HG03442 (cell line): ENCODE measurements around the gene ATXN1.
A peak's percentile ranks its signal among the peaks of the same experiment; 100 is the strongest.

ENCODE experiments used
- ATAC-seq: cut with Tn5 transposase; IDR thresholded peaks from one replicate; pipeline ENCODE4 v1.9.1; 2021; ENCODE audit warnings: mild to moderate bottlenecking, moderate library complexity; ENCODE audit not compliant: unreplicated experiment

The ATXN1 gene

DNA sequence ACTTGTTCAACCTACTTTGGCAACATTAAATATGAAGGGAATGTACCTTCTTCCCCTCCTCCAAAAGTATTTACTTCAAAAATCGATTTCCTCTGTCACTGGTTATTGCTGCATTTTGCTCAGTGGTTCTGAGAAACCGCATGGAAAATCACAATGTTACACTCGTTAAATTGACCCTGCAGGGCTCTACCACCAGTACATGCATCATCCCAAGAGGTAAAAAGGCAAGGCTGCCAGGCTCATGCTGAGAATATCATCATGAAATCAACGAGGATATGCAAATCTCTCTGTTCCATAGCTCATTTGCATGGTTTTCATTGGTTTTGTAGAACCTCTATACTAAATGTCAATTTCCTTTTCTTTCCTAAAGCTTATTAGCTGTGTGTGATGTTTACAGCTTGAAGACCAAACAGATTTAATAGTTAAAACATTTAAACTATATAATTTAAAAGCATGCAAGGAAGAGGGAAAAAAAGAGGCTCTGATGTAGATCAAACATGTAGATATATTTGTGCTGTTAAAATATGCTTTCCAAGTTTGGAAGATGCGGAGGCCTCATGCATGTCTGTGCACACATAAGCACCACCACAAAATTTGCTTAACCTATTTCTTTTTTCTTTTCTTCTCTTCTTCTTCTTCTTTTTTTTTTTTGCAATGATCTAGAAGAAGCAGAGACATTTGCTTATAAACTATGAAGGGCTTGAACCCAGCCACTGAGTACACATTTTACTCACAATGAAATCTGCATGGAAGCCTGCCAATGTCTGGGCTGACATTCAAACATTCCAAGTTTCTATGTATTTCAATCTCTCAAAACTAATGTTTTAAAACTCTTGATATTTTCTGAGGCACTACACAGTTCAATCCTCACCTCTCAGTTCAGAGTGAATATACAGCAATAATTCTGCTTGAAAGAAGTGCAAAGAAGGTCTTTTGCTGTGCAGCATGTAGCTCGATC, 328.9 kb downstream of the ATXN1 start:
- ATAC-seq: peak; percentile 74

DNA sequence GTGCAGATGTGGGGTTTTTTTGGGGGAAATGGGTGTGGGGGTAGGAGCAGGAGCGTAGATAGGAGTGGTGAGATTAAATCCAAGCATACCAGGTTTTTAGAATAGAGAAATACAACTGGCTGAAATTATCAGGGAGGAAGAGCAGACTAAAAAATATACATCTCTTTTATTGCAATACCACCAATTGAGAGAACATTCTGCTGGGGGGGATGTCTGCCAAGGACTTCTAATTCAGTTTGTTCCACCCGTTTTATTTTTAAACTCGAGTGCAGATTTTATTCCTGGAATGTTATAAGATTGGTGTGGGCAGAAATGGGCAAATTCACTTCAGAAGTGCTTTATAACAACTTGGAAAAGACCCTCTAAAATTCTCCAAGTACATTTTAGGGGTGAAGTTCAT, 330.2 kb downstream of the ATXN1 start:
- no peak for ATAC-seq

DNA sequence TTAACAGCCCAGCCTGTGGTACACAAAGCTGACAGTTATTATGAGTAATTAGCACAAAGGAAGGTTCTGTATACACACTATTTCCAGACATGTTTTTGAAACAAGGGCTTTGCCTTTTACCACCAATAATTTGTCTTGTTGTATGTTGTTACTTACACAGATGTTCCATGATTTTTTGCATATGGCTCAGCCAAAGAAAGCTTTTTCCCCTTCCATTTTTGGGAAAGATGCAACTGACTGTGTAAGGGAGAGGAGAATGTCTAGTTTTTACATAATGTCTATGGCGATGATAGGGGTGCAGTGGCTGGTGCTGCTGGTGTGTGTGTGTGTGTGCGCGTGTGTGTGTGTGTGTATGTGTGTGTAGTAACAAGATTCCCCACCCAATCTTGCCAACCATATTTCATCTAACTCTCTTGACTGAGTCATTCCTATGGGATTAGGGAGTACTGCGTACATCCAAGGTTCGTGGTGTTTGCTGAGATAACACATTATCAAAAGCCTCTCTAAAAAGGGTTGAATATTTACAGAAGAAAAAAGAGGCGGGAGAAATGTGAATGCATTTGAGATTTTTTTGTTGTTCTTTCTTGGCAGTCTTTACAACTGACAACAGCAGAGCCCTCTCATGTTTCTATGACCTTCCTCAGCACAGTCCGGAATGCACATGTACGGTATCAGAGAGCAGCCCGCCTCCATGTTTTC, 330.7 kb downstream of the ATXN1 start:
- ATAC-seq: no peak

DNA sequence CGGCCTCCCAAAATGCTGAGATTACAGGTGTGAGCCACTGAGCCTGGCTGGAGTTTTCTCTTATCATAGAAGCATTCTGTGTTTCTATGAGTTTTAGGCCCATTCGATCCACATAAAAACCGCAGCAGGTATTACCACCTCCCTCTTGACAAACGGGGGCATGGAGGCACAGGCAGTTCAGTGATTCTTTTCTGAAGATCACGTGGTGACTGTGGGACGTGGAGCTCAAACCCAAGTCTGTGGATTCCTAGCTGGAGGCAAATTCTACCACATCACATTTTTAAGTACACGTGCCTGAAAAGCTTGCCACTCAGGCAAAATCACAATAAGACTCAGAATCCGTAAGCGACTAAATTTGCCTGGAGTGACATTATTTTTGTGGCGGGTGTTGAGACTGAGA, 331.6 kb downstream of the ATXN1 start:
- ATAC-seq: no peak

DNA sequence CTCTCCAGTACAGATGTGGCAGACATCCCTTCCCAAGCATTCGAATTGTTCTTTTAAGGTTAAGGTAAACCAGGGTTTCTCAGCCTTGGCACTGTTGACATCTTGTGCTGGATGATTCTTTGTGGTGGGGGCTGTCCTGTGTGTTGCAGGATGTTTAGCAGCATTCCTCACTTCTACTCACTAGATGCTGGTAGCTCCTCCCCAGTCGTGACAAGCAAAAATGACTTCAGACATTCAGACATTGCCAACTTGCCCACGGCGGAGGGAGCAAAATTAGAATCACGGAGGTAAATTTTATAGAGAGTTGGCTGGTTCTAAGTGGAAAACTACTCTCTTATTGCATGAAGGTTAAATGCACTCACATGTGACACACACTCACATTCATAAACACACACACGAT, 334.1 kb downstream of the ATXN1 start:
- no peak for ATAC-seq

DNA sequence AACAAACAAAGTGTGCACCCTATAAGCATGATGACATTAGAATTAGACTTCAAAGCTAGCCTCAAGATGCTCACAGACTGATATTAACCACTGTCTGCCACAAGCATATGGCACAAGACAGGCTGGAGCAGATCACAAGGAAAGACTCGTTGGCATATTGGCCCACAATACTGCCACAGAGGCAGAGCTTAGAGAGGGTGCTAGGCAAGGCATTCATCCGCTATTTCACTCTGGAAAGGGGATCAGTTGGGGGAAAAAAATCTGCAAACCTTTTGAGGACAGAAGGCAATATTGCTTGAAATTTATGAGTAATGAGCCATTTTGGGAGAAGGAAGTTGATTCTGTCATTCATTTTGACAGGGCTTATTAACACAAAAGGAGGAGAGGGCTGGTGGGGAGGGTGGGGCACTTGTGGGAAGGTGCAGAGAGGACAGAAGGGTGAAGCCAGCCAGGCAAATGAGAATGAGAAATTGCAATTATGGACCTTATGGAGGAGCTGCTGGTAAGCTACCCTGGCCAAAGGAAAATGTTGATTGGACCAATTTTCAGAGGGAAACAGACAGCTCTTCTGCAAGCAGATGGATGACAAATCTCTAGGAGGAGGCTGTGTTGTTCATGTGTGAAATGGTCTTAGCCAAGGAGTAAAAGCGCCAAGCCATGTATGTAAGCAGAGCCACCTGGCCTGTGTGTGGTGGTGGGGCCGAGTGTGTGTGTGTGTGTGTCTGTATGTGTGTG, 335.2 kb downstream of the ATXN1 start:
- no peak for ATAC-seq

DNA sequence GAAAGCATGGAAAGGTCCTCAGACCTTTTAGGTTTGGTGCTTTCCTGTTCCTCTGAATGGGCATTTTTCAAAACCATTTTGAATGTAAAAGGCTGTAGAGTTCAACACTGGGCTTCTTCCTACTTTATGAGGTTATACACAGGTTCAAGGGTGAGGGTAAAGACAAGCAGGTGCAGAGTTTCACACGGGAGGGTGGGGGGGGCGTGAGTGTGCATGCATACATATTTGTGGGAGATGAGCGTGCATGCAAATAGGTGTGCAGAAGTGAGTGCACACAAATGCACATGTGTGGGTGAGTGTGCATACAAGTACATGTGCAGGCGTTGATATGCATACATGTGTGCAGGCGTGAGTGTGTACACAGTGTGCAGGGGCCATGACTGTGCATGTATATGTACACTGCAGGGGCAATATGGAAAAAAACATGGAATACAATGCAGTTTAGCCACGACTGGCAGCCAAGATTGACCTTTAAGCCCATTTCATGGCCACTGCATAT, 339.7 kb downstream of the ATXN1 start:
- ATAC-seq: peak; percentile 26

DNA sequence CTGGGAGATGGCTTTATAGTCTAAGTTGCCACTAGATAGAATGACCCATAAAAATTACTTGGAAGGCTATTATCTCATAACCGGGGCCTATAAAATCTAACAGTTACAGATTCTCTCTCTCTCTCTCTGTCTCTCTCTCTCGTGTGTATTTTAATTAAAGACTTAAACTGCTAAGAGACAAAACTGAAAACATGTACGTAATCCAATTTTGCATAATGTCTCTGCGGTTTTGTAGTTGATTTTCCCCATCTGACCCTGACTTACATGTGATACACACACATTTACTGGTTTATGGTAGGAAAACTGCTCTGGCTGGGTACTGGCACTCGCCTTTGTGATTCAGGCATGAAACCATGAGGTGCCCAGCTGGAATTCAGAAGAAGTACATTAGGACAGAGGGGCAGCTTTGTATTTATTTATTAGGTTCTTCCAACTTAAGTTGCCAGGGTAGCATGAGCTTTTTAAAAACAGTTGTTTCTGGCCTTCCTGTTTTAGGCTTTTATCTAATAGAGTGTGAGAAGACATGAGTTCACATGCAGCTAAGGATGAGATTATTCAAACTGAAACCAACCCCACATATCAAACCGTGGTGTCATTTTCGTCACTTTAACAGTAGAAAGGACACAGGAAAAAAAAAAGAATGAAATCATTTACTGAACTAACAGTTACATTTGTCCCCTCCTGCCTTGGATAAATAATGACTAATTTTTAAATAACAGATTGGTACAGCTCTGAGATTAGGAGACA, 340.4 kb downstream of the ATXN1 start:
- ATAC-seq: peak; percentile 58

DNA sequence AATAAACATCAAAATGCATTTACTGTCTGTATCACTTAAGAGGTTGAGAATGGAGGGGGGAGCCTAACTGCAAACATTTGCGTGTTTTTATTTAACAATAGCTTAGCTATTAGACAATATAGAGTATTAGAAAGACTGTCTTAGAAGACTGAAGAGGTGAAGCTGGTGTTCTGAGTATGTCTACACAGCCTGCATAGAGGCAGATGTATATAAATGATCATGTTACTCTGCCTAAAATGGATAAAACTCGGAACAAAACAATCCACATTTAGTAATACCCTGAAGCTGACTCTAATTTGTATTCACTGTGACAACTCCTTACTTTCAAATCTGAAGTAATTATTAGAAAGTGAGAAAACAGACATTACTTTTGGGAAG, 340.9 kb downstream of the ATXN1 start:
- no peak for ATAC-seq

DNA sequence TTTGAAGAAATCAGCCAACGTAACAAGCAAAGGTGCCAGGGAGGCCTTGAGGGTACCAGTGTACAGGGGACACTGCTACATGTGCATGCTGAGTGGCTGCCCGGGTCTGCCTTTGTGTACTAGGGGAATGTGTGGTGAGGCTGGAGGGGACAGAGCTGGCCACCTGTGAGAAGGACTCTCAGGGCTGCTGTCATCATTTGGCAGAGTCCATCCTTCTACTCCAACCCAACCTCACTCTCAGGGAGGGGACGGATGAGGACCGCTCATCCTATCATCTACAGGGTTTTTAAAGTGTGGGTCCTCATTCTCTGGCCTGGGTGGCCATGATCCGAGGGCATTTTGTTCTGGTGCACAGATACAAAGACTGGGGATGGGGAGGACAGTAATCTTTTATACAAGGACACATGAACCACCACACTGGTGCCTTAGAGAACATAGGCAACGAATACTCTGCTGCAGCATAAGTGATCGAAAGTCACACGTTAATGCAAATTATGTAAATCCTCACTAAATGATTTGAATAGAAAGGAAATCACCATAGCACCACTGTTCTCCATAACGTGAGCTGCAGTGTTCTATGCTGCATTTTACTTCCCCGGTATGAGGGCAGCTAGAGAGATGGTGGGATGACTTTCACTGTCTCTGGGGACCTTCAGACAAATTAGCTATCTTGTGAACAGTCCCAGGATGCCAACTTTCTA, 341.5 kb downstream of the ATXN1 start:
- peak; percentile 54 for ATAC-seq

DNA sequence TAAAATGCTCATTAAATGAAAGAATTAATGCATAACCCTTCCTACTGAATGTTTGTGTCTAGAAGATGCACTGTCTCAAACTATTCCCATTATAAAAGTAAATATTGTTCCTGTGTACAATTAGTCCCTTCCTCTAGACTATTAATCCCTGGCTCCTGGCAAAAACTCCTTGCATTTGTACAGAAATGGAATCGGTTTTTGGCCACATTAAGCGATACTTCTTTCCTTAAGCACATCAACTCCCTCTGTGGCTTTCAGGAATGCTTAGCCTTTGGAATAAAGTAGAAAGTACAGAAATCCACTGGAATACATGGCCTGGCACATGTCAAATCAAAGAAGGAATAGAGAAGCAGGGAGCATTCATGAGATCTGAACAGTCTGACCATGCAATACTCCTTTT, 343.1 kb downstream of the ATXN1 start:
- no peak for ATAC-seq

DNA sequence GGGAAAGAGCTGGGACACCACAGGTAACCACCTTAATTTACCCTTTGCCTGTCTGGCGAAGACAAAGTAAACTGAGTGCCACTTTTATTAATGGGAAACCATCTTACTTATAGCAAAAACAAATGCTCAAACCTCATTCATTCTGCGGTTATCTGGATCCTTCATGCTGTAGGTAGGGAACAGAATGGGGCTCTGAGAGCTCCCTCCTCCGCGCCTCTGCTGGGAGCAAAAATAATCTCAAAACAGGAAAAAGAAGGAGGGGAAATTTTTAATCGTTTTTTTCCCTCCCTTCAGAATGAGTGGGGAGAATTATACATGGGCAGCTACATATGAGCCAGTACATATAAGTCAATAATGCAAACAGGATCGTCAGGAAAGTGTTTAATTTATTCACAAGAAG, 345.6 kb downstream of the ATXN1 start:
- ATAC-seq: no peak

DNA sequence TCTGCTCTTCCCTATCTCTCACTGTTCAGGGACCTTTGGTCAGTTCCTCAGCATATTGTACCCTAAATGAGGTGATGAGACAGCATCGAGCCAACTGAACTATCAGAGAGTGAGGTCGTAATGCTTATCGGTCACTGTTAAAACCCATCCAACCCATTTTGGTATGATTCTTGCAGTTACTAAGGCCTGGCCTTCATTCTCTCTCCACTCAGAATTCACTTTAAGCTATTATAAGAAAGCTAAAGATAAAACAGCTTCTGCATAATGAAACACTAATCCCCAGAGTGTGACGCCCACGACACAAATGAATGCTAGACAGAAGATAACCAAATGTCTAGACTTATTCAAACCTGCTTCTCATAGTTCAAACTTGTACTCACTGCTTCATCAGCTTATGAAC, 347.1 kb downstream of the ATXN1 start:
- peak; percentile 65 for ATAC-seq

DNA sequence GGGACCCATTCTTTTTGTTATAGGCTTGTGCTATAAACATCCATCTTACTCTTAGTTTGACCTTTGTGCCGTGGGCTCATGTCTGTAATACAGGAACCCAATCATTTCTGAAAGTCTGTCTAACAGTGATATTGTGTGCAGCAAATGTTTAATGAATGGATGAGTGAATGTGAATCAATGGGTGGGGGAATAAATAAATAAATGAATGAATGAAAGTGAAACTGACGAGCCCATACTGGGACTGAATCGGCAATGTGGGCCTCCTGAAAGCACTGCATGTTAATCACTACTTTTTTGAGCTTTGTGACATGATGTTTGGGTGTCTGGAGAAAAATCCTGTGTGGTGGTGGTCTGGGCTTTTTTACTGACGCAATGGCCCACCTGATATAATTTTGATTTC, 347.9 kb downstream of the ATXN1 start:
- ATAC-seq: peak; percentile 31

DNA sequence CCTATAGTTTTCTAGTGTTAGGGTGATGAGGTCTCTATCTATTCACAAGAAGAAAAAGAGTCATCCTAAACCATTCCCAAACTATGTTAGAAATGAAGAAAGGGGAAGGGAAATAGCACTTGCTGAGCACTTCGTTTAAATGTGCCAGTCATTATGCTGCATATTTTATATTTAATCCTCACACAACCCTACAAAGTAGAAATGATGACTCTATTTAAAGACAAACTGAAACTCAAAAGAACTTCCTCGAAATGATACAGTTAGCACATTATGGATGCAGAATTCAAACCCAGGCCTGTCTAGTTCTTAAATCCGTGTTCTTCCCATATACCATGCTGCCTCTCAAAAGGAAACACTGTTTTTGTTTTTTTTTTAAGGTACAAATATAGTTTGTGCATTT, 348.3 kb downstream of the ATXN1 start:
- peak; percentile 15 for ATAC-seq

DNA sequence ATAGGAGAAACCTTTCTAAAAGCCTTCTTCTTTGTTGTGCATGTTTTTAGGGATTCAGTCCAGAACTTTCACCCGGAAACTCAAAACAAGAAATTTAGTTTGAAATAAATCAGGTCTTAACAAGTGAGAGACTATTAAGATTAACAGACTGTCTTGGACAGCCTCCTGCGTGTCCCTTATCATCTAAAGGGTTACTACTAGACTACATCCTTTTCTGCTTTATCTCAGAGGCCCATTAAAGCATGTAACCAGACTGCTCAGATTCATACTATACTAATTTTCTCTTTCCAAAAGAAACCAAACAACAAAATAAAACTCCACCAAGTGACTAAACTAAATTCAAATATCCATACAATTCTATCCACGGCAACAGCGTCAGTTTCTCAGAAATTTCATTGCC, 349.1 kb downstream of the ATXN1 start:
- ATAC-seq: no peak

DNA sequence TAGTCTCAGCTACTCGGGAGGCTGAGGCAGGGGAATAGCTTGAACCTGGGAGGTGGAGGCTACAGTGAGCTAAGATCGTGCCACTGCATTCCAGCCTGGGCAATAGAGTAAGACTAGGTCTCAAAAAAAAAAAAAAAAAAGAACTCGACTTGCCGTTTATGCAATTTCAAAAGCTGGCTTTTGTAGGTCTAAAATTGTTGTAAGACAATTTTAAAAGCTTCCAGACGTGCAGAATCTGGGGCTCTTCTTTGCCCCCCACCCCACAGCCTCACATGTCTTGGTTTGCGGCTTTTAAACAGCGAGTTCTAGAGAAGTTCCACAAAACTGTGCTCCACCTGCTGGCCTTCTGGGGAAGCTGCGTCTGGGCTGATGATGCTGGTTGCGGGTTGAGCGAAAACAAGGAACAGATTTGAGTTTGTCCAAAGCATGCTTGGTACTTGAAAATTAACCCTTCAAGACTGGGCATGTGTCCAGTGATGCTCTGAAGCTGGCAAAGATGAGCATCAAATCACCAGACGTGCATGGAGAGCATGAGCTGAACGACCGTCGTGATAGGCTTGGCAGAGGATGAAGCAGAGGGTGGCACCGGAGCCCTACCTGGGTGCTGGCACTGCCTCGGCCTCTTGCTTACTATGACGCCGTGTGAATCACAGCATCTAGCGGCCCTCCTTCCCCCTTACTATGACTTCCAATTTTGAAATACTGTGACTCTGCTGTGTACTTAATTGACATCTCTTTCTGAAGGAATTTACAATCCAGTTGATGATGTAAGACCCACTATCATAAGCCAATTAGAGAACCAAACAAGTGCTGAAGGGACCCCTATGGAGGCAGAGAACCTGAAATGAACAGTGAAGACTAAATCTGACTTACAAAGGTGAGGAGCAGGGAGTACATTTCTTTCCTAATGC, 351.5 kb downstream of the ATXN1 start:
- no peak for ATAC-seq

DNA sequence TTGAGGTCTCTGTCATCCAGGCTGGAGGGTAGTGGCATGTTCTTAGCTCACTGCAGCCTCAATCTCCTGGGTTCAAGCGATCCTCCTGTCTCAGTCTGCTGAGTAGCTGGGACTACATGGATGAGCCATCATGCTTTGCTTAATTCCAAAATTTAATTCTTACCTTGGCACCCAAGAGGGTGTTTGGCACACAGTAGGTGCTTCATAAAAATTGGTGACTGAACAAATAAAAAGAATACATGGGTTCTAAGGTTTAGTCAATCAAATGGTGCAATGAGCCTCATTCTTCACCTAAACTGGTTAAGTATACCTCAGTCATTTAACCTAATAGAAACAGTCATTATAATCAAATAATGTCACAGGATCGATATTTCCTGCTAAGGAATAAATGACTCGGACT, 352.5 kb downstream of the ATXN1 start:
- ATAC-seq: no peak

DNA sequence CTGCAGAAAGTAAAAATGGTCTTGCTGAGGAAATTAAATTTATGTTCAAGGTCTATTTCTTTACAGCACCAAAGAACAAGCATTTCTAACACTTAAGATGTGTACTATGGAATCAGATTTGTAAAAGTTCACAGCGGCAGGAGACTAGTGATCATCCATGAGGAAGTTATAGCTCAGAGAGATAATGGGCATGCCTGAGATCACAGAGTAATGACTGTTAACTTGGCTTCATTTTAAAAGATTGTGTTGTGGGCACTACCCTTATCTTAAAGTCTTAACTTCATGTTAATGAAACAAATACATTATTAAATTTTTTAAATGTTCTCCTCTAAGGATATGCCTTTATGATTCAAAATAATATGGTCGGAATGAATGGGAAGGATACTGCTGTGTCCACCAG, 354.3 kb downstream of the ATXN1 start:
- no peak for ATAC-seq
